Mesendoderm (in vitro differentiated cells): Measurements from ENCODE around the gene NRG3.
A peak's percentile ranks its signal among the peaks of the same experiment; 100 is the strongest.

Experiments used
- DNase-seq: peaks from one replicate; pipeline ENCODE4 v3.0.0; 2013
- H2AK5ac ChIP-seq: 2 replicates; pipeline ENCODE4 v1.6.1; 2013; ENCODE audit warnings: low read length, inconsistent platforms
- H2BK120ac ChIP-seq: 2 replicates; pipeline ENCODE4 v1.6.1; 2013; ENCODE audit warnings: low read depth, mild to moderate bottlenecking, low read length, moderate library complexity, mixed read lengths
- H2BK15ac ChIP-seq: replicated peaks from 2 replicates; pipeline ENCODE4 v1.6.1; 2013; ENCODE audit warnings: low read depth, mild to moderate bottlenecking, moderate library complexity
- H2BK5ac ChIP-seq: 2 replicates; pipeline ENCODE4 v1.6.1; 2013; ENCODE audit warnings: low read length, inconsistent platforms
- H3K18ac ChIP-seq: 2 replicates; pipeline ENCODE4 v1.6.1; 2013; ENCODE audit warnings: mild to moderate bottlenecking, low read length, mixed read lengths
- H3K23ac ChIP-seq: one replicate; pipeline ENCODE4 v1.6.1; 2013; ENCODE audit warnings: low read length
- H3K27ac ChIP-seq: 2 replicates; pipeline ENCODE4 v1.5.1; 2013; ENCODE audit warnings: low read depth, mild to moderate bottlenecking, inconsistent platforms, low read length, moderate library complexity
- H3K27me3 ChIP-seq: 2 replicates; pipeline ENCODE4 v1.6.1; 2013; ENCODE audit warnings: low read length, control low read depth, mild to moderate bottlenecking, inconsistent platforms; ENCODE audit not compliant: insufficient read depth, poor library complexity
- H3K36me3 ChIP-seq: 2 replicates; pipeline ENCODE4 v1.6.1; 2013; ENCODE audit warnings: low read length, inconsistent platforms; ENCODE audit not compliant: control insufficient read depth, insufficient read depth
- H3K4ac ChIP-seq: one replicate; pipeline ENCODE4 v1.6.1; 2013; ENCODE audit warnings: low read depth, mild to moderate bottlenecking, low read length, moderate library complexity
- H3K4me1 ChIP-seq: 2 replicates; pipeline ENCODE4 v1.6.1; 2013; ENCODE audit warnings: low read depth, low read length, inconsistent platforms; ENCODE audit not compliant: control insufficient read depth
- H3K4me2 ChIP-seq: 2 replicates; pipeline ENCODE4 v1.6.1; 2013; ENCODE audit warnings: low read length
- H3K4me3 ChIP-seq: 2 replicates; pipeline ENCODE4 v1.5.1; 2013; ENCODE audit warnings: mild to moderate bottlenecking, low read length
- H3K56ac ChIP-seq: one replicate; pipeline ENCODE4 v1.6.1; 2013; ENCODE audit warnings: low read length
- H3K79me1 ChIP-seq: 2 replicates; pipeline ENCODE4 v1.6.1; 2013; ENCODE audit warnings: low read length, inconsistent platforms
- H3K79me2 ChIP-seq: 2 replicates; pipeline ENCODE4 v1.6.1; 2013; ENCODE audit warnings: mild to moderate bottlenecking, low read length; ENCODE audit not compliant: control insufficient read depth, insufficient read depth
- H3K9ac ChIP-seq: 2 replicates; pipeline ENCODE4 v1.6.1; 2013; ENCODE audit warnings: low read length, inconsistent platforms
- H4K5ac ChIP-seq: one replicate; pipeline ENCODE4 v1.6.1; 2013; ENCODE audit warnings: low read length
- H4K8ac ChIP-seq: one replicate; pipeline ENCODE4 v1.6.1; 2013; ENCODE audit warnings: low read depth, mild to moderate bottlenecking, control low read depth, low read length, moderate library complexity
- WGBS: extraction: QIAGEN DNeasy Blood & Tissue Kit; methylation state at CpG from one replicate; pipeline ENCODE4 v1.1.7; 2013; ENCODE audit warnings: low lambda C conversion rate, missing lambda C conversion rate; ENCODE audit not compliant: insufficient coverage; ENCODE audit errors: extremely low coverage; 5-methylcytosine and 5-hydroxymethylcytosine counted together

Gene NRG3

GRCh38 chr10:82377608-82378007, 502.6 kb downstream of the NRG3 start:
- no peak overlapping the region for H3K4me2 ChIP-seq
- H3K23ac ChIP-seq = no peak overlapping the region
- no peaks in the 10 kb centered on the region for H3K4me1 ChIP-seq
- H3K4me3 ChIP-seq = no peak overlapping the region
- H3K9ac ChIP-seq = no peak overlapping the region
- no peak overlapping the region for H4K8ac ChIP-seq
- H3K18ac ChIP-seq = no peak overlapping the region
- no peak overlapping the region for H2BK120ac ChIP-seq
- H4K5ac ChIP-seq = no peak overlapping the region
- H2BK5ac ChIP-seq = no peak overlapping the region
- H3K56ac ChIP-seq = no peak overlapping the region
- no peaks in the 10 kb centered on the region for H3K27me3 ChIP-seq
- H3K4ac ChIP-seq = no peak overlapping the region
- DNase-seq = peak; percentile 71
- H3K79me1 ChIP-seq = no peaks in the 10 kb centered on the region
- no peaks in the 10 kb centered on the region for H3K36me3 ChIP-seq
- H3K79me2 ChIP-seq = no peaks in the 10 kb centered on the region
- H2BK15ac ChIP-seq = no peak overlapping the region
- H3K27ac ChIP-seq = no peak overlapping the region
- no peak overlapping the region for H2AK5ac ChIP-seq
- WGBS = no CpG with 5 or more reads among the region's 4 CpGs

- no CpG with 5 or more reads among the region's 2 CpGs for WGBS
- Histone ChIP-seq H3K27ac (no peak overlapping the region), H3K4me1 (no peaks in the 10 kb centered on the region), H2BK5ac (no peak overlapping the region), H4K8ac (no peak overlapping the region), H3K9ac (no peak overlapping the region), H3K23ac (no peak overlapping the region), H3K4me2 (no peak overlapping the region), H3K36me3 (no peaks in the 10 kb centered on the region), H3K79me1 (no peaks in the 10 kb centered on the region), H2BK15ac (no peak overlapping the region), H2AK5ac (no peak overlapping the region), H3K18ac (no peak overlapping the region), H3K79me2 (no peaks in the 10 kb centered on the region), H2BK120ac (no peak overlapping the region), H3K4ac (no peak overlapping the region), H3K27me3 (no peaks in the 10 kb centered on the region), H3K56ac (no peak overlapping the region), H3K4me3 (no peak overlapping the region), H4K5ac (no peak overlapping the region)
- no peak for DNase-seq
These were observed 503.2 kb downstream of the NRG3 start for GRCh38 chr10:82378146-82378545.

GRCh38 chr10:82383350-82383749, 508.4 kb downstream of the NRG3 start:
- Histone ChIP-seq H3K27me3 (no peaks in the 10 kb centered on the region), H3K23ac (no peak overlapping the region), H3K4me1 (no peaks in the 10 kb centered on the region), H3K4me2 (no peak overlapping the region), H3K4ac (no peak overlapping the region), H3K4me3 (no peak overlapping the region), H4K8ac (no peak overlapping the region), H3K79me2 (no peaks in the 10 kb centered on the region), H4K5ac (no peak overlapping the region), H2BK15ac (no peak overlapping the region), H3K56ac (no peak overlapping the region), H3K27ac (no peak overlapping the region), H2BK5ac (no peak overlapping the region), H3K36me3 (no peaks in the 10 kb centered on the region), H3K18ac (no peak overlapping the region), H3K79me1 (no peaks in the 10 kb centered on the region), H3K9ac (no peak overlapping the region), H2AK5ac (no peak overlapping the region), H2BK120ac (no peak overlapping the region)
- no peak for DNase-seq

GRCh38 chr10:82390866-82391658, 516.1 kb downstream of the NRG3 start:
- Histone ChIP-seq H3K4me1 (no peaks in the 10 kb centered on the region), H4K8ac (no peak overlapping the region), H3K56ac (no peak overlapping the region), H3K27ac (no peak overlapping the region), H3K79me2 (no peaks in the 10 kb centered on the region), H3K36me3 (no peaks in the 10 kb centered on the region), H4K5ac (no peak overlapping the region), H3K23ac (no peak overlapping the region), H3K18ac (peak overlapping the region; percentile 51), H2BK15ac (no peak overlapping the region), H3K4ac (no peak overlapping the region), H3K9ac (no peak overlapping the region), H2BK5ac (no peak overlapping the region), H2BK120ac (no peak overlapping the region), H3K27me3 (no peaks in the 10 kb centered on the region), H3K4me3 (no peak overlapping the region), H2AK5ac (no peak overlapping the region), H3K79me1 (no peaks in the 10 kb centered on the region), H3K4me2 (no peak overlapping the region)
- no CpG with 5 or more reads among the region's 5 CpGs for WGBS
- DNase-seq = no peak

GRCh38 chr10:82391971-82392370, 517.0 kb downstream of the NRG3 start:
- no peak for DNase-seq
- Histone ChIP-seq H3K23ac (no peak overlapping the region), H3K4me1 (no peaks in the 10 kb centered on the region), H3K4me2 (no peak overlapping the region), H3K18ac (no peak overlapping the region), H3K56ac (no peak overlapping the region), H4K8ac (no peak overlapping the region), H4K5ac (no peak overlapping the region), H3K9ac (no peak overlapping the region), H2BK15ac (no peak overlapping the region), H3K4me3 (no peak overlapping the region), H3K79me1 (no peaks in the 10 kb centered on the region), H2BK120ac (no peak overlapping the region), H3K79me2 (no peaks in the 10 kb centered on the region), H2AK5ac (no peak overlapping the region), H3K27ac (no peak overlapping the region), H3K27me3 (no peaks in the 10 kb centered on the region), H2BK5ac (no peak overlapping the region), H3K36me3 (no peaks in the 10 kb centered on the region), H3K4ac (no peak overlapping the region)
- no CpG with 5 or more reads among the region's 4 CpGs for WGBS

GRCh38 chr10:82392533-82392932, 517.5 kb downstream of the NRG3 start:
- Histone ChIP-seq H3K4me1 (no peaks in the 10 kb centered on the region), H4K8ac (no peak overlapping the region), H3K36me3 (no peaks in the 10 kb centered on the region), H3K4ac (no peak overlapping the region), H2BK120ac (no peak overlapping the region), H3K79me2 (no peaks in the 10 kb centered on the region), H3K4me2 (no peak overlapping the region), H3K56ac (no peak overlapping the region), H3K79me1 (no peaks in the 10 kb centered on the region), H3K18ac (no peak overlapping the region), H3K27me3 (no peaks in the 10 kb centered on the region), H2BK5ac (no peak overlapping the region), H2AK5ac (no peak overlapping the region), H3K4me3 (no peak overlapping the region), H4K5ac (no peak overlapping the region), H3K23ac (no peak overlapping the region), H3K9ac (no peak overlapping the region), H3K27ac (no peak overlapping the region), H2BK15ac (no peak overlapping the region)
- DNase-seq = no peak
